ENCODE measurements around the gene PSMB7. TPM values are rescaled to one million over a fixed set of nuclear protein-coding genes. Genes with fewer than 3 reads are reported as not detected.
A peak's percentile ranks its signal among the peaks of the same experiment; 100 is the strongest.

Gene PSMB7
- 100 to 1,000 TPM; 298 to 324 (median 309) TPM for total RNA-seq

DNA sequence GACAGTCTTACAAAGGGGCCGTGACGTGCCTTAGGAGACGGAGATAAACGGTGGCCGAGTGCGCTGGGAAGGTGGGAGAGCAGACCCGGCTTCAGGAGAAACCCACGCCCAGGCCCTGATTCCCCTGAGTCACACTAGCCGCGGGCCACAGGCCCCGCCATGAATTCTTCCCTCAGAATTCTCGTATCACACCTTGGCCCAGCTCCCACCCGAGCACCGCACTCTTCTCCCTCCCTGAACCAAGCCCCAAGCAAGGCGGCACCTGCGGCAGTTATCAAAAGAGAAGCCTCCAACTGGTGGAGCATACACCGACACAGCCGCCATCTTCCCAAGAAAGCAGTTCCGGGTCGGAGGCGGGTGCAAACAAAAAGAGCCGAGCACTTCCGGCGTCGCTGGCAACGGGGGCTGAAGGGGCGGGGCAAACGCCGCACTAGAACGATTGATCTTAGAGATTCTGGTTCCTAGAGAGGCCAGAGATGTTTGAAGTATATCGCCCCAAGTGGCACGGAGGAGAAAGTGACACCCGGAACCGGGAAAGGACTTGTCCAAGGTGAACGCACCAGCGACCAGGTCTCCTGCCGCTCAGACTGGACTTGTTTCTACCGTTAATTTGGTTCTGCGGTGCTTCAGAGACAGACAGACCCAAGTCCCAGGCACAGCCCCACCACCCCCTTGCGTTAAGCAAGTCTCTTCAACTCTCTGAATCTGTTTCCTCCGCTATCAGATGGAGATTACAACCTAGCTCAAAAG lies at the start of gene PSMB7:
Gene PSMB7, minus strand, starts transcription at position 341 of the 750 bp plus-strand sequence. Its CDS starts 17 bp downstream, at position 324.
- peaks cover 40% of the 10 kb centered on the region for H3K4me1 Mint-ChIP-seq (ENCODE audit: low read depth)

DNA sequence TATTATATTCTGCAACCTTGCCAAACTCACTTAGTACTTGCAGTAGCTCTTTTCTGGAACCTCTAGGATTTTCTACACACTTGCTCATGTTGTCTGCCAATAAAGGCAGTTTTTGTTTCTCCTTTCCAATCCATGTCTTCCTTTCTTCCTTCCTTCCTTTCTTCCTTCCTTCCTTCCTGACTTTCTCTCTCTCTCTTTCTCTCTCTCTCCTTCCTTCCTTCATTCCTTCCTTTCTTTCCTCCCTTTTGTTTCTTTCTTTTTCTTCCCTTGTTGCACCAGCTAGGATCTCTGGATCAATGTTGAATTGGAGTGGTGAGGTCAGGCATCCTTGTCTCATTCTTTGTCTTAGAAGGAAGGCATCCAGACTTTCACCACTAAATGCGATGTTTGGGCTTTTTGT lies 47.5 kb upstream of the PSMB7 start:
- H3K4me3 Mint-ChIP-seq = no peak overlapping the region
- H3K9me3 Mint-ChIP-seq = peaks cover 14% of the 10 kb centered on the region
- ATAC-seq (no peak), DNase-seq (no peak)
- no peaks in the 10 kb centered on the region for H3K4me1 Mint-ChIP-seq (ENCODE audit: low read depth)
- H3K36me3 Mint-ChIP-seq (ENCODE audit: insufficient read depth) = no peaks in the 10 kb centered on the region
- H3K27me3 Mint-ChIP-seq (ENCODE audit: low read depth) = peaks cover 5% of the 10 kb centered on the region

More for the DNA sequence above, at the start of gene PSMB7:
- Mint-ChIP-seq H3K4me3 (peak within 1 kb of the TSS; percentile 94), H3K36me3 (ENCODE audit: insufficient read depth) (peaks cover 38% of the 10 kb centered on the region), H3K9me3 (no peaks in the 10 kb centered on the region), H3K27me3 (ENCODE audit: low read depth) (no peaks in the 10 kb centered on the region)
- DNase-seq (peak; percentile 96), ATAC-seq (peak; percentile 95 to 96)

DNA sequence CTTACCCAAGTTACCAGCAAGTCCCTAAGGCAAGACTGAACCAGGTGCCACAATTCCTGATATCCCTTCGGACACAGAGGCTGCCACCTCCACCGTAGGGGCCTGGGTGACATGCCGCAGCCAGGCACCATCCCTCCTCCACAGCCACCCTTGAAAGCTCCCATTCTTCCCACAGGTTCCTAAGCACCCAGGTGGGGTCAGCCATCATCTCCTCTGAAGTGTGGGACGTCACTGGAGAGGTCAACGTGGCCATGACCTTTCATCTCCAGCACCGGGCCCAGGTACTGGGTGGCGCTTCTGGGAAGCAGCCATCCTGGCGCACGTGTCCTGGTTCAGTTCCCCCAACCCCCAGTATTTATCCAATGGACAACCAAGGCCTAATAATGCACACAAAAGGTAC lies 43.2 kb upstream of the PSMB7 start:
- DNase-seq (no peak), ATAC-seq (no peak)
- Mint-ChIP-seq H3K27me3 (ENCODE audit: low read depth) (peaks cover 3% of the 10 kb centered on the region), H3K4me3 (no peak overlapping the region), H3K36me3 (ENCODE audit: insufficient read depth) (no peaks in the 10 kb centered on the region), H3K9me3 (peaks cover 12% of the 10 kb centered on the region), H3K4me1 (ENCODE audit: low read depth) (no peaks in the 10 kb centered on the region)

DNA sequence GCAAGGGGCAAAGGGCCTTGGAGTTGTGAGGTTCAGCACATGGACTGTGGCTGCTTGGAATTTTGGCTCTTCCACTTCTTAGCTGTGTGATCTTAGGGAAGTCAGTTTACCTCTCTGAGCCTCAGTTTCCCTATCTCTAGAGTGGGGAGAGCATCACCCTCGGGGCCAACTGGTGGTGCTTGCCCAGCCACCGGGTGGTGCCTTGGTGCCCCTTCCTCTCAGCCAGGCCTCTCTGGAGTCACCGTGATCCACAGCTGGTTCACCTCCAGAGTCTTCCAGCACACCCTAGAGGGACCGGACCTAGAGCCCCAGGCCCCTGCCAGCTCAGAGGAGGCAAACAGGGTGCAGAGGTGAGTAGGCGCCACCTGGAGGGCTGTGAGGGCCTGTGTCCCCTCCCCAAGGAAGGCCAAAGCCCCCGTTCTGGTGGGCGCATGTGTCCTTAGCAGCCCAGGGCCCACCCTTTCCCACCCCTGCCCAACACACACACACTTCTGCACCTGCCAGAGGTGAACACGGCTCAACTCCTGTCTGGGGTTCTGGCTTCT lies 42.7 kb upstream of the PSMB7 start:
- DNase-seq (no peak), ATAC-seq (no peak)
- Mint-ChIP-seq H3K27me3 (ENCODE audit: low read depth) (peaks cover 3% of the 10 kb centered on the region), H3K36me3 (ENCODE audit: insufficient read depth) (no peaks in the 10 kb centered on the region), H3K4me3 (no peak overlapping the region), H3K9me3 (peaks cover 8% of the 10 kb centered on the region), H3K4me1 (ENCODE audit: low read depth) (no peaks in the 10 kb centered on the region)

DNA sequence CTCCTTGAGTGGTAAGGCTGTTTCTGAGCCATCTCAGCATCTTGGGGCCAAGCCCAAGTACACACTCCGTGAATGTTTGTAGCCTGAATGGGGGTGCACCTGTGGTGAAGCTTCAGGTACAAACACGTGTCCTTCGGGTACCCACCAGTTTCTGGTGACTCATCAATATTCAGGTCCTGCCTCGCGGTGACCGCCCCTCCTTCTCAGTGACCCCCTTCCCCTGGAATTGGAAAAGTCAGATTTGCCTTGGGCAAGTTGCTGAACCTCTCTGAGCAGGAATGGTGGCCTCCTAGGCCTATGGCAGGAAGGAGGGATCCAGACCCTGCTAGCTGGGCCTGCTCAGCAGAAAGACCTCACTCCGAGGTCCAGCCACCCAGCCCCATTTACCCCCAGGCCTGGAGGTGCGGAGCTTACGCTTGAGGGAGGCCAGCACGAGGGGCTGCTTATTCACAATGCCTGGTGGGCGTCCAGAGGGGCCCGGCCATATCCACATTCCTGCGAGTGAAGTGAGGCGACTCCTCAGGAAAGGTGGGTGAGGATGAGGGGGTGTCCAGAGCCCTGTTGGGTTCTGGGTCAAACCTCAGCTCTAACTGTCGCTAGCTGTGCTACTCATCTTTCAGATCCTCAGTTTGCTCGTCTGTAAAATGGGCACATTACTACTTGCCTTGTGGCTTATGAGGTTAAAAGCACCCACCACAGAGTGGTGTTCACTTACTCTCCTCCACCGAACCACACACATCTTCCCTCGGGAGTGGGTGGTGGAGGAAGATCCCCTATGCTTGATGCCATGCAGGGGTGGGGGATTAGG lies 42.0 kb upstream of the PSMB7 start:
- H3K4me1 Mint-ChIP-seq (ENCODE audit: low read depth) = no peaks in the 10 kb centered on the region
- DNase-seq (no peak), ATAC-seq (no peak)
- no peak overlapping the region for H3K4me3 Mint-ChIP-seq
- H3K27me3 Mint-ChIP-seq (ENCODE audit: low read depth) = peaks cover 8% of the 10 kb centered on the region
- no peaks in the 10 kb centered on the region for H3K36me3 Mint-ChIP-seq (ENCODE audit: insufficient read depth)
- H3K9me3 Mint-ChIP-seq = peaks cover 5% of the 10 kb centered on the region

- Mint-ChIP-seq H3K4me1 (ENCODE audit: low read depth) (no peaks in the 10 kb centered on the region), H3K27me3 (ENCODE audit: low read depth) (peaks cover 13% of the 10 kb centered on the region), H3K4me3 (no peak overlapping the region), H3K9me3 (peaks cover 5% of the 10 kb centered on the region), H3K36me3 (ENCODE audit: insufficient read depth) (no peaks in the 10 kb centered on the region)
- ATAC-seq (no peak), DNase-seq (no peak)
Observed at GRCh38 chr9:124456341-124457078, 41.3 kb upstream of the PSMB7 start.

- Mint-ChIP-seq H3K9me3 (peaks cover 5% of the 10 kb centered on the region), H3K36me3 (ENCODE audit: insufficient read depth) (no peaks in the 10 kb centered on the region), H3K4me3 (no peak overlapping the region), H3K27me3 (ENCODE audit: low read depth) (peaks cover 20% of the 10 kb centered on the region), H3K4me1 (ENCODE audit: low read depth) (peaks cover 1% of the 10 kb centered on the region)
- DNase-seq (no peak), ATAC-seq (no peak)
Observed at GRCh38 chr9:124455820-124456219, 40.6 kb upstream of the PSMB7 start.

DNA sequence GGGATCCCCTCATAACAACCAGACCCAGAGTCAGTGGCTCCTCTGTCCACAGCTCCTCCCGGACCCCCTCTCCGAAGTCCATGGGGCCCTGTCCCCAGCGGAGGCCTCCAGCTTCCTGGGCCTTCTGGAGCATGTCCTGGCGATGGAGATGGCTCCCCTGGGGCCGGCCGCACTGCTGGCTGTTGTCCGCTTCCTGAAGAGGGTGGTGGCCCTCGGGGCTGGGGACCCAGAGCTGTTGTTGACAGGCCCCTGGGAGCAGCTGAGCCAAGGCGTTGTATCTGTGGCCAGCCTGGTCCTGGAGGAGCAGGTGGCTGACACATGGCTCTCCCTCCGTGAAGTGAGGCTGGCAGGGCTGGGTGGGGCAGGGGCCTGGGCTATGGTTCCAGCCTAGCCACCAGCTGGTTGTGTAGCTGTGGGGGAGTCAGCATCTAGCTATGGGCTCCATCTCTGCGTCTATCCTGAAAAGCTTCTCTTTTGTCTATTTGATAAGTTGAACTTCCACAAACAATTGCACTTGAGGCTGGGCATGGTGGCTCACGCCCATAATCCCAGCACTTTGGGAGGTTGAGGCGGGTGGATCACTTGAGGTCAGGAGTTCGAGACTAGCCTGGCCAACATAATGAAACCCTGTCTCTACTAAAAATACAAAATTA lies 39.7 kb upstream of the PSMB7 start:
- H3K4me3 Mint-ChIP-seq = no peak overlapping the region
- ATAC-seq (no peak), DNase-seq (no peak)
- H3K9me3 Mint-ChIP-seq = no peaks in the 10 kb centered on the region
- no peaks in the 10 kb centered on the region for H3K36me3 Mint-ChIP-seq (ENCODE audit: insufficient read depth)
- H3K4me1 Mint-ChIP-seq (ENCODE audit: low read depth) = peaks cover 1% of the 10 kb centered on the region
- H3K27me3 Mint-ChIP-seq (ENCODE audit: low read depth) = peaks cover 28% of the 10 kb centered on the region

GRCh38 chr9:124454296-124454695 lies 39.1 kb upstream of the PSMB7 start:
- peaks cover 34% of the 10 kb centered on the region for H3K27me3 Mint-ChIP-seq (ENCODE audit: low read depth)
- ATAC-seq (no peak), DNase-seq (no peak)
- no peaks in the 10 kb centered on the region for H3K36me3 Mint-ChIP-seq (ENCODE audit: insufficient read depth)
- no peak overlapping the region for H3K4me3 Mint-ChIP-seq
- peaks cover 1% of the 10 kb centered on the region for H3K4me1 Mint-ChIP-seq (ENCODE audit: low read depth)
- no peaks in the 10 kb centered on the region for H3K9me3 Mint-ChIP-seq

GRCh38 chr9:124453586-124454191 lies 38.4 kb upstream of the PSMB7 start:
- no peak for ATAC-seq
- Mint-ChIP-seq H3K27me3 (ENCODE audit: low read depth) (peaks cover 35% of the 10 kb centered on the region), H3K36me3 (ENCODE audit: insufficient read depth) (no peaks in the 10 kb centered on the region), H3K4me3 (no peak overlapping the region), H3K4me1 (ENCODE audit: low read depth) (peaks cover 1% of the 10 kb centered on the region), H3K9me3 (no peaks in the 10 kb centered on the region)
- no peak for DNase-seq

- Mint-ChIP-seq H3K4me1 (ENCODE audit: low read depth) (peaks cover 1% of the 10 kb centered on the region), H3K27me3 (ENCODE audit: low read depth) (peaks cover 41% of the 10 kb centered on the region), H3K4me3 (no peak overlapping the region), H3K9me3 (no peaks in the 10 kb centered on the region), H3K36me3 (ENCODE audit: insufficient read depth) (no peaks in the 10 kb centered on the region)
- ATAC-seq (no peak), DNase-seq (no peak)
Observed at GRCh38 chr9:124452841-124453585, 37.8 kb upstream of the PSMB7 start.

GRCh38 chr9:124452326-124452725 lies 37.1 kb upstream of the PSMB7 start:
- Mint-ChIP-seq H3K4me3 (no peak overlapping the region), H3K27me3 (ENCODE audit: low read depth) (peaks cover 38% of the 10 kb centered on the region), H3K9me3 (no peaks in the 10 kb centered on the region), H3K4me1 (ENCODE audit: low read depth) (peaks cover 1% of the 10 kb centered on the region), H3K36me3 (ENCODE audit: insufficient read depth) (no peaks in the 10 kb centered on the region)
- DNase-seq = no peak
- ATAC-seq = no peak

Data from activated T-cell treated with anti-CD3 and anti-CD28 coated beads, Interleukin-2, amount 50 U/mL, for 4 hours (primary cell).